ENCODE results near the gene SNX8. TPM values are rescaled to one million over a fixed set of nuclear protein-coding genes. Genes with fewer than 3 reads are reported as not detected.

SNX8 gene
- total and polyA plus RNA-seq, 2 of the 8 experiments (the other 6 are each of a cell fraction or from before 2014, with no cell fraction given) = 46.2 to 70.8 TPM

- 0 out of 4 replicates have a peak, but pooled peaks of 1 of the 2 experiments have one; percentile 70 for TF ChIP-seq HDAC2 (IDR thresholded peaks at IDR 0.05; ENCODE audit: borderline replicate concordance in 1 of 2, low read depth in 2 of 2, low read length in 2 of 2)
- TF ChIP-seq PHF8 (conservative IDR thresholded peaks at IDR 0.05; ENCODE audit: low read depth, low read length) = peak; percentile 91
- TF ChIP-seq RBBP5 (IDR thresholded peaks at IDR 0.05; ENCODE audit: borderline replicate concordance, low read depth, low read length) = peak; percentile 65; the same call in 1 of the 2 replicates
- no peak for TF ChIP-seq CHD1 (IDR thresholded peaks at IDR 0.05; ENCODE audit: low read depth, low read length)
- peak; percentile 95 for TF ChIP-seq BRCA1 (IDR thresholded peaks at IDR 0.05; ENCODE audit: low read depth, low read length)
- no peak for TF ChIP-seq CEBPB (IDR thresholded peaks at IDR 0.05; ENCODE audit: low read depth, low read length)
- peak; percentile 87 for TF ChIP-seq ASH2L (IDR thresholded peaks at IDR 0.05; ENCODE audit: low read length)
- no peak for TF ChIP-seq SP1 (IDR thresholded peaks at IDR 0.05; ENCODE audit: low read depth, low read length)
- TF ChIP-seq NRF1 (IDR thresholded peaks at IDR 0.05; ENCODE audit: low read depth, low read length) = peak; percentile 20; the same call in 1 of the 2 replicates
- peak; percentile 49 for TF ChIP-seq TAF7 (optimal IDR thresholded peaks at IDR 0.05; ENCODE audit: borderline replicate concordance, low read depth, low read length)
Measured at GRCh38 chr7:2232766-2233520, 81.3 kb downstream of the SNX8 start, which contains the start of gene MAD1L1 (continued).
